CD8-positive, alpha-beta memory T cell (primary cell): ENCODE results near the gene FER1L5. TPM values are rescaled to one million over a fixed set of nuclear protein-coding genes. Genes with fewer than 3 reads are reported as not detected.

Experiments used
- CTCF ChIA-PET: fragments of 350-600 bp; sonication (Branson Sonifier 250); formaldehyde crosslinking; loops from one replicate; lab custom pipeline; 2021; ENCODE audit warnings: antibody characterized with exemption; lab: Charles Lee
- POLR2A ChIA-PET: fragments of 350-600 bp; sonication (Branson Sonifier 250); formaldehyde crosslinking; loops from one replicate; lab custom pipeline; 2021; ENCODE audit warnings: antibody characterized with exemption; lab: Charles Lee
- DNase-seq, 5 donors: peaks; one replicate each; pipeline versions ENCODE4 v3.0.0 to v3.0.0-alpha.2; 2020 to 2022; ENCODE audit warnings: mixed read lengths in 1 of 5
- H3K27ac ChIP-seq: one replicate; pipeline ENCODE4 v1.7.0; 2013; ENCODE audit warnings: low read depth, mild to moderate bottlenecking, low read length, moderate library complexity
- H3K27me3 ChIP-seq: 2 replicates; pipeline ENCODE4 v1.7.0; 2013; ENCODE audit warnings: low read length, mild to moderate bottlenecking; ENCODE audit not compliant: insufficient read depth, poor library complexity, severe bottlenecking
- H3K36me3 ChIP-seq: 2 replicates; pipeline ENCODE4 v1.7.0; 2013; ENCODE audit warnings: mild to moderate bottlenecking, low read length, moderate library complexity; ENCODE audit not compliant: insufficient read depth
- H3K4me1 ChIP-seq: 2 replicates; pipeline ENCODE4 v1.7.0; 2013; ENCODE audit warnings: mild to moderate bottlenecking, low read length, moderate library complexity; ENCODE audit not compliant: insufficient read depth
- H3K4me3 ChIP-seq: 2 replicates; pipeline ENCODE4 v1.7.0; 2013; ENCODE audit warnings: mild to moderate bottlenecking, low read length
- H3K9me3 ChIP-seq: 2 replicates; pipeline ENCODE4 v1.7.0; 2013; ENCODE audit warnings: mild to moderate bottlenecking, low read length
- H3K27ac Mint-ChIP-seq, 8 donors: one replicate each; pipeline ENCODE4 v1.8.0; 2020 to 2021; ENCODE audit warnings: mixed read lengths in 8 of 8, mild to moderate bottlenecking in 6 of 8, inconsistent platforms in 3 of 8, moderate library complexity in 3 of 8
- H3K27me3 Mint-ChIP-seq, 2 donors: one replicate each; pipeline ENCODE4 v1.8.0; 2020 to 2021; ENCODE audit warnings: mixed read lengths in 2 of 2, mild to moderate bottlenecking in 1 of 2, moderate library complexity in 1 of 2
- H3K36me3 Mint-ChIP-seq, 3 donors: one replicate each; pipeline ENCODE4 v1.8.0; 2020 to 2021; ENCODE audit warnings: mixed read lengths in 3 of 3, inconsistent platforms in 1 of 3, mild to moderate bottlenecking in 1 of 3
- H3K4me1 Mint-ChIP-seq, 3 donors: one replicate each; pipeline ENCODE4 v1.8.0; 2020 to 2021; ENCODE audit warnings: mixed read lengths in 3 of 3, inconsistent platforms in 1 of 3, mild to moderate bottlenecking in 1 of 3
- H3K4me3 Mint-ChIP-seq, 7 donors: one replicate each; pipeline ENCODE4 v1.8.0; 2020 to 2021; ENCODE audit warnings: mixed read lengths in 7 of 7, mild to moderate bottlenecking in 6 of 7, moderate library complexity in 4 of 7, inconsistent platforms in 2 of 7
- H3K9me3 Mint-ChIP-seq, 5 donors: one replicate each; pipeline ENCODE4 v1.8.0; 2020 to 2022; ENCODE audit warnings: mixed read lengths in 5 of 5, mild to moderate bottlenecking in 3 of 5, moderate library complexity in 2 of 5, inconsistent platforms in 1 of 5
- polyA plus RNA-seq: library from polyadenylated mRNA; unstranded; fragments of 300-500 nt; fragmentation: Illumina TruSeq; gene quantifications from one replicate; pipeline ENCODE4 v1.2.3, GENCODE V29; 2021
- total RNA-seq, 2 experiments: library from RNA; stranded (reverse); gene quantifications; one replicate each; pipeline ENCODE4 v1.2.3, GENCODE V29; 2021

FER1L5 gene
- total and polyA plus RNA-seq, 3 experiments from 2014 or later = not detected

GRCh38 chr2:96669539-96670215 lies 27.1 kb downstream of the FER1L5 start:
- Histone ChIP-seq H3K36me3 (no peaks in the 10 kb centered on the region), H3K9me3 (no peaks in the 10 kb centered on the region), H3K4me1 (no peaks in the 10 kb centered on the region), H3K27me3 (no peaks in the 10 kb centered on the region), H3K4me3 (no peak overlapping the region), H3K27ac (no peak overlapping the region)
- Mint-ChIP-seq H3K27me3 (peaks cover 0 to 4% of the 10 kb centered on the region in 2 donors), H3K4me1 (no peaks in the 10 kb centered on the region), H3K9me3 (no peaks in the 10 kb centered on the region), H3K36me3 (no peaks in the 10 kb centered on the region), H3K4me3 (no peak overlapping the region), H3K27ac (no peak overlapping the region)
- DNase-seq = no peak
- POLR2A ChIA-PET = no interaction called here
- CTCF ChIA-PET = no interaction called here

DNA sequence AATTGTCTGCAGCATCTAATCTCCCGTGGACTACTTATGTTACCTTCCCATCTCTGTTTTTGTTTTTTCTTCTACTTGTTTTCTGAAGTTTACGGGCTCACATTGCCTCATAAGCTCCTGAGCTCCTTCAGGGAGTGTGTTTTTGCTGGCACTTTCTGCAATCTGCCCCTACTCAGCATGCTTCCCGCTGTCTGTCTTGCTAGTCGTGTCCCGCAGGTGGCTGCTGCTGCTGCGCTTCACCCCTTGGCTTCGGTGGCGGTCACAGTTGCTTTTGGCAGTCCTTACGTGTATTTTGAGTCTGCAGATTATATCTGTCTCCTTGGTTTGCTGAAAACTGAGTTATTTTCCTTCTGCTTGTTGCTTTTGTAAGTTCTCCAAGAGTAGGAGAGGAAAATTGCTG lies 37.3 kb downstream of the FER1L5 start:
- CTCF ChIA-PET = no interaction called here
- H3K9me3 Mint-ChIP-seq = no peaks in the 10 kb centered on the region

GRCh38 chr2:96680561-96681141 lies 38.1 kb downstream of the FER1L5 start:
- Mint-ChIP-seq H3K36me3 (no peaks in the 10 kb centered on the region), H3K9me3 (no peaks in the 10 kb centered on the region), H3K4me1 (no peaks in the 10 kb centered on the region), H3K27me3 (peaks cover 4 to 11% of the 10 kb centered on the region in 2 donors), H3K27ac (no peak overlapping the region), H3K4me3 (no peak overlapping the region)
- H3K27me3 ChIP-seq = no peaks in the 10 kb centered on the region
- POLR2A ChIA-PET = no interaction called here
- no peaks in the 10 kb centered on the region for H3K9me3 ChIP-seq
- H3K27ac ChIP-seq = no peak overlapping the region
- H3K4me3 ChIP-seq = no peak overlapping the region
- no peak for DNase-seq
- CTCF ChIA-PET = no interaction called here
- H3K4me1 ChIP-seq = no peaks in the 10 kb centered on the region
- no peaks in the 10 kb centered on the region for H3K36me3 ChIP-seq

More for the DNA sequence above, 37.3 kb downstream of the FER1L5 start:
- Histone ChIP-seq H3K4me1 (no peaks in the 10 kb centered on the region), H3K27me3 (no peaks in the 10 kb centered on the region), H3K27ac (no peak overlapping the region), H3K36me3 (no peaks in the 10 kb centered on the region), H3K9me3 (no peaks in the 10 kb centered on the region), H3K4me3 (no peak overlapping the region)
- no peak for DNase-seq
- Mint-ChIP-seq H3K4me1 (no peaks in the 10 kb centered on the region), H3K27me3 (peaks cover 4 to 11% of the 10 kb centered on the region in 2 donors), H3K36me3 (no peaks in the 10 kb centered on the region), H3K27ac (no peak overlapping the region), H3K4me3 (no peak overlapping the region)
- POLR2A ChIA-PET = no interaction called here

GRCh38 chr2:96681540-96681939 lies 39.0 kb downstream of the FER1L5 start:
- no peaks in the 10 kb centered on the region for H3K4me1 Mint-ChIP-seq
- ChIA-PET POLR2A (no interaction called here), CTCF (no interaction called here)
- H3K4me3 ChIP-seq = no peak overlapping the region
- no peaks in the 10 kb centered on the region for H3K9me3 ChIP-seq
- peaks cover 5 to 11% of the 10 kb centered on the region in 2 donors for H3K27me3 Mint-ChIP-seq
- no peak overlapping the region for H3K27ac Mint-ChIP-seq
- H3K36me3 Mint-ChIP-seq = no peaks in the 10 kb centered on the region
- H3K9me3 Mint-ChIP-seq = no peaks in the 10 kb centered on the region
- no peaks in the 10 kb centered on the region for H3K27me3 ChIP-seq
- H3K4me1 ChIP-seq = no peaks in the 10 kb centered on the region
- no peaks in the 10 kb centered on the region for H3K36me3 ChIP-seq
- no peak overlapping the region for H3K27ac ChIP-seq
- no peak for DNase-seq
- no peak overlapping the region for H3K4me3 Mint-ChIP-seq

GRCh38 chr2:96683307-96683706 lies 40.7 kb downstream of the FER1L5 start:
- Histone ChIP-seq H3K36me3 (no peaks in the 10 kb centered on the region), H3K27ac (no peak overlapping the region), H3K27me3 (no peaks in the 10 kb centered on the region), H3K4me3 (no peak overlapping the region), H3K4me1 (no peaks in the 10 kb centered on the region), H3K9me3 (no peaks in the 10 kb centered on the region)
- Mint-ChIP-seq H3K9me3 (no peaks in the 10 kb centered on the region), H3K4me1 (no peaks in the 10 kb centered on the region), H3K27ac (no peak overlapping the region), H3K36me3 (no peaks in the 10 kb centered on the region), H3K4me3 (no peak overlapping the region), H3K27me3 (peaks cover 6 to 17% of the 10 kb centered on the region in 2 donors)
- ChIA-PET POLR2A (no interaction called here), CTCF (no interaction called here)
- DNase-seq = no peak

- POLR2A ChIA-PET = interaction anchor here (0.6 kb wide), 1 partner anchor 19 kb away, joined by 3 read pairs; no protein-coding TSS in a partner anchor
- H3K9me3 Mint-ChIP-seq = no peaks in the 10 kb centered on the region
- CTCF ChIA-PET = no interaction called here
- no peak overlapping the region for H3K4me3 Mint-ChIP-seq
- no peak overlapping the region for H3K27ac Mint-ChIP-seq
- Histone ChIP-seq H3K4me3 (no peak overlapping the region), H3K9me3 (no peaks in the 10 kb centered on the region), H3K4me1 (no peaks in the 10 kb centered on the region), H3K27ac (no peak overlapping the region), H3K36me3 (no peaks in the 10 kb centered on the region), H3K27me3 (no peaks in the 10 kb centered on the region)
- no peaks in the 10 kb centered on the region for H3K36me3 Mint-ChIP-seq
- no peak for DNase-seq
- no peaks in the 10 kb centered on the region for H3K4me1 Mint-ChIP-seq
- H3K27me3 Mint-ChIP-seq = peaks cover 6 to 17% of the 10 kb centered on the region in 2 donors
These were observed 41.6 kb downstream of the FER1L5 start for GRCh38 chr2:96683972-96684820.

DNA sequence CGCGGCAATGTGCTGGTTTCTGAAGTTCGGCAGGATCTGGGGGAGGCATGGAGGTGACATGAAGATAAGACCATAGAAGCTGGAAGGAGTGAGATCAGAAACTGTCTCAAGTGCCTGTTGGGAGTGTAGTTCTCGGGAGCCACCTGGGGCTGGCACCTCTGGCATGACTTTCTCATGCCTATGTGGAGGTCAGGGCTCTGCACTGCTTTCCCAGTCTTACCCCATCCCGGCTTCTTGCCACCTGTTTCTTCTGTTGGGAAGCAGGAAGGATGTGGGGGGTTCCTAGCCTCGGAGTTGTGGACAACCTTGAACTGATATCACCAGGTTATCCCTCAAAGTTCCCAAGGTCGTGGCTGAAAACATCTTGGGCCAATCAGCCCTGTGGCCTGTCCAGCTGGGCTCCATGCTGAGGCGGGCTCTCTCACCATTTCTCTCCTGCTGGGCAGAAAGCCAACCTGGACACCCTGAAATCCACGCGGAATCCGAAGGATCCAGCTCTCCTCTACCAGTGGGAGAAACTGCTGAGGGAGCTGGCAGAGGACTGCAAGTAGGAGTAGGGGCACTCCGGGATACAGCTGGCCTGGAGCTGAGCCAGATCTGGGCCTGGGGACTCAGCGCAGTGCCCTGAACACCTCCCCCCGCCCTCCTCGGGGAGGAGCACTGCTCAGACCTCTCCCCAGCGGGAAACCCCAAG lies 42.5 kb downstream of the FER1L5 start:
- POLR2A ChIA-PET = interaction anchor here (0.6 kb wide), 1 partner anchor 18 kb away, joined by 3 read pairs; no protein-coding TSS in a partner anchor
- CTCF ChIA-PET = no interaction called here
- DNase-seq = no peak
- Histone ChIP-seq H3K4me1 (no peaks in the 10 kb centered on the region), H3K4me3 (no peak overlapping the region), H3K27me3 (no peaks in the 10 kb centered on the region), H3K9me3 (no peaks in the 10 kb centered on the region), H3K36me3 (no peaks in the 10 kb centered on the region), H3K27ac (no peak overlapping the region)
- H3K36me3 Mint-ChIP-seq = no peaks in the 10 kb centered on the region
- no peaks in the 10 kb centered on the region for H3K4me1 Mint-ChIP-seq
- no peak overlapping the region for H3K4me3 Mint-ChIP-seq
- no peak overlapping the region for H3K27ac Mint-ChIP-seq
- peaks cover 5 to 13% of the 10 kb centered on the region in 2 donors for H3K27me3 Mint-ChIP-seq
- no peaks in the 10 kb centered on the region for H3K9me3 Mint-ChIP-seq
